Endothelial cell of umbilical vein (primary cell): ENCODE measurements around the gene ENTR1. TPM values are rescaled to one million over a fixed set of nuclear protein-coding genes. Genes with fewer than 3 reads are reported as not detected.

Source experiments
- BruUV-seq: library from RNA; stranded (reverse); fragments of 400-500 nt; replicated peaks from 2 replicates; lab custom pipeline; 2021; lab: Mats Ljungman, UMichigan
- CTCF ChIA-PET: fragments of 300-600, 350-600 bp; sonication (Branson Sonifier 250); formaldehyde crosslinking; loops from one replicate; lab custom pipeline; 2021; ENCODE audit warnings: antibody characterized with exemption, inconsistent platforms; lab: Charles Lee
- POLR2A ChIA-PET: fragments of 300-600, 350-600 bp; sonication (Branson Sonifier 250); formaldehyde crosslinking; loops from one replicate; lab custom pipeline; 2021; ENCODE audit warnings: antibody characterized with exemption, inconsistent platforms; lab: Charles Lee
- DNase-seq: peaks from one replicate; pipeline ENCODE4 v3.0.0-alpha.2; 2011; ENCODE audit warnings: low read depth, low spot score
- FAIRE-seq: peaks from 2 replicates; lab custom pipeline; 2011; peaks lifted over from hg19 to GRCh38; lab: Jason Lieb, UNC
- H2AFZ ChIP-seq: 2 replicates; pipeline ENCODE4 v1.6.0; 2012; ENCODE audit warnings: low read depth, low read length, control low read depth, inconsistent platforms
- H3K27ac ChIP-seq: 2 replicates; pipeline ENCODE4 v1.5.1; 2011; ENCODE audit warnings: low read depth, mild to moderate bottlenecking, control low read depth, low read length, moderate library complexity; ENCODE audit not compliant: insufficient read depth
- H3K27me3 ChIP-seq, 2 experiments: 2 replicates each; pipeline versions ENCODE4 v1.6.0 to v1.6.1; 2011; ENCODE audit warnings: low read length in 2 of 2, mixed read lengths in 1 of 2; ENCODE audit not compliant: control insufficient read depth in 2 of 2, insufficient read depth in 2 of 2
- H3K36me3 ChIP-seq, 2 experiments: 2 replicates in 1 of 2; 3 replicates in 1 of 2; pipeline ENCODE4 v1.5.1; 2011; ENCODE audit warnings: low read length in 2 of 2, mild to moderate bottlenecking in 1 of 2, moderate library complexity in 1 of 2; ENCODE audit not compliant: control insufficient read depth in 2 of 2, insufficient read depth in 2 of 2; ENCODE audit errors: extremely low read depth in 1 of 2
- H3K4me1 ChIP-seq: 3 replicates; pipeline ENCODE4 v1.5.1; 2011; ENCODE audit warnings: mild to moderate bottlenecking, low read length; ENCODE audit not compliant: control insufficient read depth, insufficient read depth; ENCODE audit errors: extremely low read depth
- H3K4me2 ChIP-seq: 2 replicates; pipeline ENCODE4 v1.6.1; 2011; ENCODE audit warnings: low read length, control low read depth, mixed read lengths; ENCODE audit not compliant: insufficient read depth
- H3K4me3 ChIP-seq, 3 experiments: fragments of 200-600 bp in 1 of 3; sonication (generic), shearing (Covaris generic) in 1 of 3; replicated peaks in 1 of 3; 2 replicates each; pipeline ENCODE4 v1.5.1; 2011 to 2016; ENCODE audit warnings: control low read depth in 3 of 3, low read length in 3 of 3, mild to moderate bottlenecking in 2 of 3, inconsistent platforms in 1 of 3, low read depth in 1 of 3, moderate library complexity in 1 of 3; ENCODE audit not compliant: insufficient read depth in 1 of 3
- H3K79me2 ChIP-seq: 2 replicates; pipeline ENCODE4 v1.6.0; 2012; ENCODE audit warnings: low read length, inconsistent platforms; ENCODE audit not compliant: control insufficient read depth, insufficient read depth
- H3K9ac ChIP-seq: replicated peaks from 2 replicates; pipeline ENCODE3; 2011; ENCODE audit warnings: low read length, control low read depth; ENCODE audit not compliant: insufficient read depth; ENCODE audit errors: extremely low read depth
- H3K9me1 ChIP-seq: replicated peaks from 3 replicates; pipeline ENCODE4 v1.6.0; 2011; ENCODE audit warnings: mild to moderate bottlenecking, low read length; ENCODE audit not compliant: control insufficient read depth, insufficient read depth; ENCODE audit errors: extremely low read depth
- H3K9me3 ChIP-seq: replicated peaks from 2 replicates; pipeline ENCODE4 v1.5.1; 2012; ENCODE audit warnings: low read length, inconsistent platforms; ENCODE audit not compliant: control insufficient read depth, insufficient read depth
- H4K20me1 ChIP-seq: replicated peaks from 2 replicates; pipeline ENCODE3; 2011; ENCODE audit warnings: mild to moderate bottlenecking, low read length; ENCODE audit not compliant: control insufficient read depth, insufficient read depth; ENCODE audit errors: extremely low read depth
- CTCF ChIP-seq, 2 donors: IDR thresholded peaks; 1 replicate in 1 of 2; 2 replicates in 1 of 2; pipeline ENCODE4 v1.5.1; 2011; ENCODE audit warnings: low read length in 2 of 2, mild to moderate bottlenecking in 2 of 2, moderate library complexity in 2 of 2, control low read depth in 1 of 2, inconsistent platforms in 1 of 2, low read depth in 1 of 2; ENCODE audit not compliant: insufficient read depth in 1 of 2; ENCODE audit errors: extremely low read depth in 1 of 2
- EZH2 ChIP-seq: IDR thresholded peaks from 2 replicates; pipeline ENCODE4 v1.6.1; 2012; ENCODE audit warnings: borderline replicate concordance, low read depth, mild to moderate bottlenecking, moderate library complexity, low read length, inconsistent platforms; ENCODE audit not compliant: severe bottlenecking
- FOS ChIP-seq: IDR thresholded peaks from 2 replicates; pipeline ENCODE4 v1.6.1; 2011; ENCODE audit warnings: mild to moderate bottlenecking, low read length, moderate library complexity, borderline replicate concordance; ENCODE audit not compliant: insufficient read depth
- GATA2 ChIP-seq: IDR thresholded peaks from 2 replicates; pipeline ENCODE4 v1.7.0; 2011; ENCODE audit warnings: low read depth, mild to moderate bottlenecking, moderate library complexity, mixed read lengths, low read length; ENCODE audit not compliant: insufficient read length, insufficient read depth
- JUN ChIP-seq: IDR thresholded peaks from 2 replicates; pipeline ENCODE4 v1.6.1; 2011; ENCODE audit warnings: borderline replicate concordance, low read depth; ENCODE audit not compliant: insufficient read length, insufficient read depth
- MAX ChIP-seq: IDR thresholded peaks from 2 replicates; pipeline ENCODE4 v1.6.1; 2011; ENCODE audit not compliant: insufficient read depth, insufficient read length
- MYC ChIP-seq: IDR thresholded peaks from one replicate; pipeline ENCODE4 v1.6.1; 2011; ENCODE audit warnings: mild to moderate bottlenecking, low read depth, low read length
- POLR2A ChIP-seq: IDR thresholded peaks from 2 replicates; pipeline ENCODE4 v1.6.1; 2012; ENCODE audit warnings: low read depth, mild to moderate bottlenecking, control low read depth, low read length
- POLR2AphosphoS5 ChIP-seq: IDR thresholded peaks from 2 replicates; pipeline ENCODE4 v1.6.1; 2012; ENCODE audit warnings: low read depth, mild to moderate bottlenecking, control low read depth, low read length, moderate library complexity; ENCODE audit not compliant: insufficient read depth
- dilution Hi-C: fragments of 300-500 bp; cut with MboI; formaldehyde crosslinking; loops from one replicate; pipeline ENCODE4 v1.15.0; 2019; ENCODE audit warnings: low sequenced_read_pairs; ENCODE audit not compliant: extremely low pct_ligation_motif_present
- intact Hi-C: fragments of 100-400 bp; cut with micrococcal nuclease; formaldehyde crosslinking; loops from one replicate; pipeline ENCODE4 v1.10.0; 2022
- polyA plus RNA-seq, 4 experiments: library from polyadenylated mRNA; depleted of rRNA in 3 of 4; stranded (reverse) in 3 of 4; unstranded in 1 of 4; fragments of >200 nt; gene quantifications; 2 replicates each; pipeline versions ENCODE4 v1.2.1 to v1.2.3, GENCODE V29; 2011 to 2012; ENCODE audit warnings: missing spikeins in 1 of 4
- total RNA-seq: library from RNA; stranded (reverse); gene quantifications from 2 replicates; pipeline ENCODE4 v1.2.3, GENCODE V29; 2021

ENTR1 gene
- total and polyA plus RNA-seq, 2 donors (not counting 3 experiments of a cell fraction or from before 2014, with no cell fraction given), result 36.0 to 61.6 TPM

GRCh38 chr9:136401173-136401922 is 9.1 kb downstream of the ENTR1 start:
- Histone ChIP-seq H3K4me2 (no peak overlapping the region), H3K9me3 (no peaks in the 10 kb centered on the region), H3K9me1 (no peaks in the 10 kb centered on the region), H3K27me3 (no peaks in the 10 kb centered on the region), H2AFZ (no peak overlapping the region), H3K4me3 (no peak overlapping the region), H3K36me3 (peaks cover 0 to 32% of the 10 kb centered on the region in 2 experiments), H3K9ac (no peak overlapping the region), H3K27ac (no peak overlapping the region), H3K79me2 (peaks cover 22% of the 10 kb centered on the region), H3K4me1 (peaks cover 10% of the 10 kb centered on the region), H4K20me1 (no peaks in the 10 kb centered on the region)
- dilution Hi-C loops, result no loop called here
- TF ChIP-seq POLR2AphosphoS5, result no peak
- TF ChIP-seq MYC, result no peak
- no peak for TF ChIP-seq MAX
- no peak for TF ChIP-seq GATA2
- TF ChIP-seq EZH2, result no peak
- TF ChIP-seq JUN, result no peak
- TF ChIP-seq FOS, result no peak
- TF ChIP-seq CTCF (IDR thresholded peaks at IDR 0.05; ENCODE audit: extremely low read depth in 1 of 2, insufficient read depth in 1 of 2, low read depth in 1 of 2, low read length in 2 of 2), result no peak
- no peak for TF ChIP-seq POLR2A
- ChIA-PET CTCF (interaction anchor here (1.1 to 2.9 kb wide), 8 partner anchors 8 to 230 kb away, joined by 3 to 22 read pairs (median 6); partner anchors contain the start of genes DNLZ, ENTR1 and PMPCA), POLR2A (interaction anchor here (0.6 to 0.8 kb wide), 2 partner anchors 48 to 238 kb away, joined by 3 to 4 read pairs; no protein-coding TSS in a partner anchor)
- intact Hi-C loops, result no loop called here
- no peak for DNase-seq
- no peak for FAIRE-seq
- no TSS peak for BruUV-seq
